Right lung (tissue), 5 donors: ENCODE results near the gene TTC36. TPM values are rescaled to one million over a fixed set of nuclear protein-coding genes. Genes with fewer than 3 reads are reported as not detected.
"Not testable (repeated sequence)": the region's sequence is repeated elsewhere in the genome, so short reads cannot be mapped to it uniquely, and the experiment has no call there.

Experiments used
- DNase-seq, 2 donors: peaks; one replicate each; pipeline ENCODE4 v3.0.0-alpha.2; 2013
- polyA plus RNA-seq, 5 donors: library from polyadenylated mRNA; unstranded; fragments of 120-200 nt; gene quantifications; one replicate each; pipeline versions ENCODE4 v1.2.1 to v1.2.3, GENCODE V29; 2013; ENCODE audit warnings: inconsistent platforms in 1 of 5, low replicate concordance in 1 of 5; ENCODE audit not compliant: insufficient read length in 5 of 5, insufficient read depth in 1 of 5

The TTC36 gene
- polyA plus RNA-seq, 5 donors, result 0.55 to 1.2 (median 1.1) TPM

- no peak for DNase-seq
Measured at GRCh38 chr11:118532091-118532490, 4.8 kb downstream of the TTC36 start.

GRCh38 chr11:118532852-118533768, 5.8 kb downstream of the TTC36 start:
- DNase-seq, result no peak

GRCh38 chr11:118533769-118534729, 6.8 kb downstream of the TTC36 start:
- no peak for DNase-seq

GRCh38 chr11:118535261-118535660, 8.0 kb downstream of the TTC36 start:
- no peak for DNase-seq

- DNase-seq, result no peak
Measured at GRCh38 chr11:118536726-118537125, 9.5 kb downstream of the TTC36 start.

GRCh38 chr11:118537409-118537980, 10.2 kb downstream of the TTC36 start:
- no peak for DNase-seq

GRCh38 chr11:118544010-118544646, 16.9 kb downstream of the TTC36 start:
- DNase-seq, result no peak

- no peak for DNase-seq
Measured at GRCh38 chr11:118544647-118545010, 17.4 kb downstream of the TTC36 start.

- DNase-seq, result no peak
Measured at GRCh38 chr11:118545533-118545932, 18.3 kb downstream of the TTC36 start.

- DNase-seq, result no peak
Measured at GRCh38 chr11:118547132-118547531, 19.9 kb downstream of the TTC36 start.

- DNase-seq, result no peak
Measured at GRCh38 chr11:118552341-118552740, 25.1 kb downstream of the TTC36 start.

- no peak for DNase-seq
Measured at GRCh38 chr11:118560806-118561205, 33.5 kb downstream of the TTC36 start.

GRCh38 chr11:118565051-118565450, 37.8 kb downstream of the TTC36 start:
- DNase-seq, result peak; percentile 14 to 30

- no peak for DNase-seq
Measured at GRCh38 chr11:118569670-118570069, 42.4 kb downstream of the TTC36 start.

GRCh38 chr11:118570787-118571186, 43.5 kb downstream of the TTC36 start:
- no peak for DNase-seq

- DNase-seq, result peak in 1 of 2 donors; percentile 8
Measured at GRCh38 chr11:118571701-118572060, 44.4 kb downstream of the TTC36 start.

GRCh38 chr11:118572061-118572980, 45.0 kb downstream of the TTC36 start, which contains the start of gene ARCN1:
TSS of gene ARCN1 (plus strand) at chr11:118572409. CDS start at chr11:118572548, 139 bp downstream.
- peak; percentile 84 to 89 for DNase-seq

- DNase-seq, result peak in 1 of 2 donors; percentile 13
Measured at GRCh38 chr11:118572981-118573550, 45.8 kb downstream of the TTC36 start.

GRCh38 chr11:118574636-118575035, 47.4 kb downstream of the TTC36 start:
- no peak for DNase-seq

GRCh38 chr11:118577995-118578394, 50.7 kb downstream of the TTC36 start:
- DNase-seq, result not testable (repeated sequence)
